ENCODE data around the gene FADS6. TPM values are rescaled to one million over a fixed set of nuclear protein-coding genes. Genes with fewer than 3 reads are reported as not detected.

The FADS6 gene
- total and polyA plus RNA-seq, 2 of the 13 experiments (the other 11 are each of a cell fraction or from before 2014, with no cell fraction given) = 0.11 TPM

DNA sequence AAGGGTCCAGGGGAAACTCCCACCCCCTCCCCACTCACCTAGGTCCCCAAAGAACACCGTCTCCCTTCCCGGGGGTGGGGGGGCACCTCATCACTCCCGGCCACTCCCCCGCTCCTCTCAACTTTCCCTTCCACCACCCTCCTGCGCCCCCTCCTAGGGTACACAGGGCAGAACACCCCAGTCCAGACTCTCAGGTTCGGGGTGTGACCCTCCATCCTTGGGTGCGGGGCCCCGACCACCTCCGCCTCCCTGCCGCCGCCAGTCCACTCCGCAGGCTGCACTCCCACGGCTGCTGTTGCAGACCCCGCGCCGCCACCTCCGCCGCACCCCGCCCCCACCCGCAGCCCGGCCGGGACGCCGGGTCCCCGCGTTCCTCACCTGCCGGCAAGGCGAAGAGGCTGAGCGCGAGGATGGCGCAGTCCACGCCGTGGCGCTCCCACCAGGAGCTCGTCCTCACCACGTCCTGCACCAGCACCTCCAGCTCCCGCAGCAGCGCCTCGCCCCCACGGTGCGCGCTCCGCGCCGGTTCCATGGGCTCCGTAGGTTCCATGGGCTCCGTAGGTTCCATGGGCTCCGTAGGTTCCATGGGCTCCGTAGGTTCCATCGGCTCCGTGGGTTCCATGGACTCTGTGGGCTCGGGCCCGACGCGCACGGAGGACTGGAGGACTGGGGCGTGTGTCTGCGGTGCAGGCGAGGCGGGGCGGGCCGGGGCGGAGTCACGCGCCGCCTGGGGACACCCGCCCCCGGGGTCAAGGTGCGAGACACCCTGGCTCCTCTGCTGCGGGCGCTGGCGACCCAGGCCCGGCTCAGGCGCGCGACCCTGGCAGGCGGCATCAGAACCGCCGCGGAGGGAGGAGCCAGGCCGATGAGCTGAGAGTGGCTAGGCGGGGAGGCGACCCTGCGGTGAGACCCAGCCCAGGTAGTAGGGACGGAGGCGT, at the start of gene FADS6 (continued):
- peak; percentile 62; the same call in 1 of the 2 replicates for TF ChIP-seq ZHX1 (CRISPR knock-in tag; IDR thresholded peaks at IDR 0.05; ENCODE audit: low read depth)
- no peak for TF ChIP-seq ZNF430 (CRISPR knock-in tag; IDR thresholded peaks at IDR 0.05)
- no peak for TF ChIP-seq NFKBIZ (CRISPR knock-in tag; IDR thresholded peaks at IDR 0.05)
- TF ChIP-seq ZNF766 (CRISPR knock-in tag; IDR thresholded peaks at IDR 0.05; ENCODE audit: borderline replicate concordance) = no peak
- TF ChIP-seq ZNF180 (CRISPR knock-in tag; IDR thresholded peaks at IDR 0.05; ENCODE audit: borderline replicate concordance, low read depth) = no peak
- TF ChIP-seq, protein P1, sequence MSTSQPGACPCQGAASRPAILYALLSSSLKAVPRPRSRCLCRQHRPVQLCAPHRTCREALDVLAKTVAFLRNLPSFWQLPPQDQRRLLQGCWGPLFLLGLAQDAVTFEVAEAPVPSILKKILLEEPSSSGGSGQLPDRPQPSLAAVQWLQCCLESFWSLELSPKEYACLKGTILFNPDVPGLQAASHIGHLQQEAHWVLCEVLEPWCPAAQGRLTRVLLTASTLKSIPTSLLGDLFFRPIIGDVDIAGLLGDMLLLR (CRISPR knock-in tag; IDR thresholded peaks at IDR 0.05) = no peak
- TF ChIP-seq NR2F6 (IDR thresholded peaks at IDR 0.05) = no peak
- TF ChIP-seq NR2F6 (CRISPR knock-in tag; IDR thresholded peaks at IDR 0.05) = no peak
- no peak for TF ChIP-seq ELF3 (CRISPR knock-in tag; IDR thresholded peaks at IDR 0.05)
- no peak for TF ChIP-seq XBP1 (CRISPR knock-in tag; IDR thresholded peaks at IDR 0.05)
- no peak for TF ChIP-seq NONO (IDR thresholded peaks at IDR 0.05)
- TF ChIP-seq NONO (CRISPR knock-in tag; conservative IDR thresholded peaks at IDR 0.05) = peak; percentile 49; the same call in 1 of the 2 replicates
- no peak for TF ChIP-seq MBD4 (IDR thresholded peaks at IDR 0.05; ENCODE audit: borderline replicate concordance, low read length)
- no peak for TF ChIP-seq POLR2AphosphoS5 (IDR thresholded peaks at IDR 0.05; ENCODE audit: low read depth, low read length)
- TF ChIP-seq ARNT (IDR thresholded peaks at IDR 0.05) = no peak
- TF ChIP-seq ZBTB38 (CRISPR knock-in tag; IDR thresholded peaks at IDR 0.05) = no peak
- no peak for TF ChIP-seq PRDM15 (CRISPR knock-in tag; IDR thresholded peaks at IDR 0.05)
- no peak for TF ChIP-seq ZNF614 (CRISPR knock-in tag; IDR thresholded peaks at IDR 0.05; ENCODE audit: borderline replicate concordance)
- no peak for TF ChIP-seq RORA (CRISPR knock-in tag; IDR thresholded peaks at IDR 0.05)
- TF ChIP-seq CHD2 (IDR thresholded peaks at IDR 0.05; ENCODE audit: low read depth, low read length) = no peak
- TF ChIP-seq DPF2 (CRISPR knock-in tag; IDR thresholded peaks at IDR 0.05; ENCODE audit: borderline replicate concordance, low read depth) = no peak
- TF ChIP-seq TSC22D2 (CRISPR knock-in tag; IDR thresholded peaks at IDR 0.05; ENCODE audit: borderline replicate concordance) = no peak
- no peak for TF ChIP-seq SOX6 (IDR thresholded peaks at IDR 0.05)
- no peak for TF ChIP-seq SOX6 (CRISPR knock-in tag; IDR thresholded peaks at IDR 0.05)
- TF ChIP-seq SETDB1 (CRISPR knock-in tag; IDR thresholded peaks at IDR 0.05; ENCODE audit: borderline replicate concordance) = no peak
- TF ChIP-seq NCOA5 (CRISPR knock-in tag; IDR thresholded peaks at IDR 0.05) = no peak
